ENCODE measurements around the gene FILIP1. TPM values are rescaled to one million over a fixed set of nuclear protein-coding genes. Genes with fewer than 3 reads are reported as not detected.
A peak's percentile ranks its signal among the peaks of the same experiment; 100 is the strongest.

The FILIP1 gene
- polyA plus RNA-seq, 1 of the 3 experiments (the other 2 are of a cell fraction), result 0.03 TPM

DNA sequence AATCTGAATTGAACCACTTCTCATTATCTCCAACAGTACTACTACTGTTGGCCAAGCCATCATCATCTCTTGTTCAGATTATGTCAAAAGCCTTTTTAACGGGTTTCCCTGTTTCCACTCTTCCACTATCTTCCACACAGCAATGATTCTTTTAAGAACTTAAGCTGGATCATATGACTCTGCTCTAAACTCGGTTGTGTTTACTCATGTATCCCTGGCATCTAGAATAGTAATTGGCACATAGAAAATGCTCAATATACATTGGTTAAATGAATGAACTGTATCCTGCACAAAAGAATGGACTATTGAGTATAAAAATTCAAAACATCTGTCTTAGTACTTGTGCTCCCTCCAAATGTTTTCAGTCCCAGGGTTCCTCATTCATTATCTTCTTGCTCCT is 247.2 kb downstream of the FILIP1 start:
- WGBS (ENCODE audit: low lambda C conversion rate), result 38% methylated on average over 2 of the region's 2 CpGs
- H3K9me3 ChIP-seq, result no peaks in the 10 kb centered on the region
- no peaks in the 10 kb centered on the region for H3K27me3 ChIP-seq (ENCODE audit: insufficient read depth)
- H2AFZ ChIP-seq (ENCODE audit: low read depth), result no peak overlapping the region
- CTCF ChIA-PET, result no interaction called here
- peaks cover 6% of the 10 kb centered on the region for H4K20me1 ChIP-seq (ENCODE audit: insufficient read depth)
- no peaks in the 10 kb centered on the region for H3K9me2 ChIP-seq
- TF ChIP-seq, protein P1, sequence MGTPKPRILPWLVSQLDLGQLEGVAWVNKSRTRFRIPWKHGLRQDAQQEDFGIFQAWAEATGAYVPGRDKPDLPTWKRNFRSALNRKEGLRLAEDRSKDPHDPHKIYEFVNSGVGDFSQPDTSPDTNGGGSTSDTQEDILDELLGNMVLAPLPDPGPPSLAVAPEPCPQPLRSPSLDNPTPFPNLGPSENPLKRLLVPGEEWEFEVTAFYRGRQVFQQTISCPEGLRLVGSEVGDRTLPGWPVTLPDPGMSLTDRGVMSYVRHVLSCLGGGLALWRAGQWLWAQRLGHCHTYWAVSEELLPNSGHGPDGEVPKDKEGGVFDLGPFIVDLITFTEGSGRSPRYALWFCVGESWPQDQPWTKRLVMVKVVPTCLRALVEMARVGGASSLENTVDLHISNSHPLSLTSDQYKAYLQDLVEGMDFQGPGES (IDR thresholded peaks at IDR 0.05; ENCODE audit: low read depth, low read length), result no peak
- TF ChIP-seq SIN3A (IDR thresholded peaks at IDR 0.05; ENCODE audit: borderline replicate concordance, low read depth, low read length) (no peak), JUND (IDR thresholded peaks at IDR 0.05) (no peak), MEF2A (IDR thresholded peaks at IDR 0.05; ENCODE audit: borderline replicate concordance, low read depth) (no peak), CHD2 (IDR thresholded peaks at IDR 0.05; ENCODE audit: low read length, partially characterized antibody) (no peak), RAD21 (IDR thresholded peaks at IDR 0.05; ENCODE audit: low read length) (no peak), NRF1 (IDR thresholded peaks at IDR 0.05; ENCODE audit: low read depth, low read length) (no peak), EP300 (IDR thresholded peaks at IDR 0.05; ENCODE audit: borderline replicate concordance in 1 of 2, low read depth in 1 of 2, low read length in 1 of 2) (no peak), FOXM1 (IDR thresholded peaks at IDR 0.05; ENCODE audit: low read depth) (no peak)
- TF ChIP-seq, protein P2, sequence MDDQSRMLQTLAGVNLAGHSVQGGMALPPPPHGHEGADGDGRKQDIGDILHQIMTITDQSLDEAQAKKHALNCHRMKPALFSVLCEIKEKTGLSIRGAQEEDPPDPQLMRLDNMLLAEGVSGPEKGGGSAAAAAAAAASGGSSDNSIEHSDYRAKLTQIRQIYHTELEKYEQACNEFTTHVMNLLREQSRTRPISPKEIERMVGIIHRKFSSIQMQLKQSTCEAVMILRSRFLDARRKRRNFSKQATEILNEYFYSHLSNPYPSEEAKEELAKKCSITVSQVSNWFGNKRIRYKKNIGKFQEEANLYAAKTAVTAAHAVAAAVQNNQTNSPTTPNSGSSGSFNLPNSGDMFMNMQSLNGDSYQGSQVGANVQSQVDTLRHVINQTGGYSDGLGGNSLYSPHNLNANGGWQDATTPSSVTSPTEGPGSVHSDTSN (IDR thresholded peaks at IDR 0.05), result no peak
- TF ChIP-seq, protein P3, sequence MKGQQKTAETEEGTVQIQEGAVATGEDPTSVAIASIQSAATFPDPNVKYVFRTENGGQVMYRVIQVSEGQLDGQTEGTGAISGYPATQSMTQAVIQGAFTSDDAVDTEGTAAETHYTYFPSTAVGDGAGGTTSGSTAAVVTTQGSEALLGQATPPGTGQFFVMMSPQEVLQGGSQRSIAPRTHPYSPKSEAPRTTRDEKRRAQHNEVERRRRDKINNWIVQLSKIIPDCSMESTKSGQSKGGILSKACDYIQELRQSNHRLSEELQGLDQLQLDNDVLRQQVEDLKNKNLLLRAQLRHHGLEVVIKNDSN (IDR thresholded peaks at IDR 0.05; ENCODE audit: borderline replicate concordance, low read depth), result no peak
- H3F3A ChIP-seq (replicated peaks; ENCODE audit: insufficient read depth), result peaks cover 5% of the 10 kb centered on the region
- H3K4me3 ChIP-seq (ENCODE audit: low read depth in 2 of 2, low read length in 1 of 2), result no peak overlapping the region
- POLR2A ChIA-PET, result no interaction called here
- H3K79me2 ChIP-seq (ENCODE audit: insufficient read depth), result peaks cover 21% of the 10 kb centered on the region
- H3K4me2 ChIP-seq, result no peak overlapping the region
- no peak overlapping the region for H3K9ac ChIP-seq
- H3K36me3 ChIP-seq (replicated peaks in 1 of 2; ENCODE audit: control insufficient read depth in 1 of 2, insufficient read depth in 2 of 2, low read length in 1 of 2), result peaks cover 0 to 13% of the 10 kb centered on the region in 2 experiments
- DNase-seq, result no peak
- peaks cover 0 to 4% of the 10 kb centered on the region in 2 experiments; a peak in 2 of 4 replicates for H3K4me1 ChIP-seq (ENCODE audit: control insufficient read depth in 1 of 2, insufficient read depth in 2 of 2, low read depth in 1 of 2, low read length in 1 of 2)
- no peak overlapping the region for H3K27ac ChIP-seq (ENCODE audit: low read depth in 2 of 2, low read length in 1 of 2)

DNA sequence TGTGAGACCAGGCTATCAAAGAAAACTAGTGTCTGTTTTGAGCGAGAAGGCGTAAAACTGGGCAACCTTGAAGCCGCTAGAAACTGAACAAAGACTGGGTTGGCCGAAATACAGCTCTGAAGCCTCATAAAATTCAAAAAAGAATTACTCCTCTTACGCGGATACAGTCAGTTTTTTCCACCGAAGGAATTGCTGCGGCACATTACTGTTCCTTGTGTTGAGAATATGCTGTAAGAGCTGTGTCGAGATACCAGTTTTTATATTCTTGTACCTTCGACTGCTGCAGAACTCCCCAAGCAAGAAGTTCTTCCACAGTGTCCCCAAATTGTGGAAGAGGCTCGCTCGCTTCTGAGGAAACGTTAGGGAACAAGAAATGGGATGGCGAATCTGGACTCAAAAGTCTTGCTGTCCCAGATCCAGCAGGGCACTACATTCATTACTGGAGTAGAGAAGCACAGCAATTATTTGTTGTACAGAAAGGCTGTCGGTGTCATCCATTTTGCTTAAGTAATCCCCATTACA is 249.5 kb downstream of the FILIP1 start:
- H3F3A ChIP-seq (replicated peaks; ENCODE audit: insufficient read depth), result peaks cover 5% of the 10 kb centered on the region
- 17% methylated on average over 15 of the region's 15 CpGs for WGBS (ENCODE audit: low lambda C conversion rate)
- peak overlapping the region; percentile 83 for H3K4me2 ChIP-seq
- ChIA-PET POLR2A (interaction anchor here (1.3 kb wide), 1 partner anchor 358 kb away, joined by 7 read pairs; the partner anchor contains the start of gene SENP6), CTCF (interaction anchor here (0.6 to 1.5 kb wide), 8 partner anchors 14 to 283 kb away, joined by 3 to 8 read pairs (median 3); no protein-coding TSS in a partner anchor)
- H3K27me3 ChIP-seq (ENCODE audit: insufficient read depth), result no peaks in the 10 kb centered on the region
- H3K4me1 ChIP-seq (ENCODE audit: control insufficient read depth in 1 of 2, insufficient read depth in 2 of 2, low read depth in 1 of 2, low read length in 1 of 2), result peaks cover 0 to 7% of the 10 kb centered on the region in 2 experiments; a peak in 2 of 4 replicates
- peaks cover 19 to 26% of the 10 kb centered on the region in 2 experiments for H3K36me3 ChIP-seq (replicated peaks in 1 of 2; ENCODE audit: control insufficient read depth in 1 of 2, insufficient read depth in 2 of 2, low read length in 1 of 2)
- peak overlapping the region; percentile 92 for H3K9ac ChIP-seq
- peak overlapping the region; percentile 93 to 95 for H3K27ac ChIP-seq (ENCODE audit: low read depth in 2 of 2, low read length in 1 of 2)
- peaks cover 42% of the 10 kb centered on the region for H3K79me2 ChIP-seq (ENCODE audit: insufficient read depth)
- H3K4me3 ChIP-seq (ENCODE audit: low read depth in 2 of 2, low read length in 1 of 2), result peak overlapping the region; percentile 97 to 100
- H4K20me1 ChIP-seq (ENCODE audit: insufficient read depth), result peaks cover 17% of the 10 kb centered on the region
- peak overlapping the region; percentile 97 for H2AFZ ChIP-seq (ENCODE audit: low read depth)
- peak; percentile 2 for DNase-seq
- no peaks in the 10 kb centered on the region for H3K9me2 ChIP-seq
- H3K9me3 ChIP-seq, result no peaks in the 10 kb centered on the region
- TF ChIP-seq RCOR1 (IDR thresholded peaks at IDR 0.05; ENCODE audit: low read length), result no peak
- TF ChIP-seq SIN3A (IDR thresholded peaks at IDR 0.05; ENCODE audit: borderline replicate concordance, low read depth, low read length), result no peak
- TF ChIP-seq TEAD4 (IDR thresholded peaks at IDR 0.05; ENCODE audit: borderline replicate concordance, insufficient read depth), result no peak
- no peak for TF ChIP-seq POLR2AphosphoS5 (IDR thresholded peaks at IDR 0.05; ENCODE audit: low read depth, low read length)
- no peak for TF ChIP-seq TCF12 (IDR thresholded peaks at IDR 0.05)
- no peak for TF ChIP-seq CHD2 (IDR thresholded peaks at IDR 0.05; ENCODE audit: low read length, partially characterized antibody)
- no peak for TF ChIP-seq EP300 (IDR thresholded peaks at IDR 0.05; ENCODE audit: borderline replicate concordance in 1 of 2, low read depth in 1 of 2, low read length in 1 of 2)
- no peak for TF ChIP-seq FOXJ3 (CRISPR knock-in tag; IDR thresholded peaks at IDR 0.05)
- TF ChIP-seq NRF1 (IDR thresholded peaks at IDR 0.05; ENCODE audit: low read depth, low read length), result no peak
- TF ChIP-seq NFIC (IDR thresholded peaks at IDR 0.05; ENCODE audit: borderline replicate concordance), result no peak
- TF ChIP-seq FOXM1 (IDR thresholded peaks at IDR 0.05; ENCODE audit: low read depth), result no peak
- no peak for TF ChIP-seq GABPA (IDR thresholded peaks at IDR 0.05; ENCODE audit: low read depth)
- TF ChIP-seq EZH2phosphoT487 (IDR thresholded peaks at IDR 0.05; ENCODE audit: borderline replicate concordance, low read depth), result no peak
- no peak for TF ChIP-seq RXRA (IDR thresholded peaks at IDR 0.05; ENCODE audit: borderline replicate concordance, low read depth)
- no peak for TF ChIP-seq MXI1 (IDR thresholded peaks at IDR 0.05; ENCODE audit: low read depth, low read length)
- no peak for TF ChIP-seq ELF1 (IDR thresholded peaks at IDR 0.05)
- no peak for TF ChIP-seq JUND (IDR thresholded peaks at IDR 0.05)
- TF ChIP-seq RAD21 (IDR thresholded peaks at IDR 0.05; ENCODE audit: low read length), result no peak
- TF ChIP-seq, protein P2 (IDR thresholded peaks at IDR 0.05), result no peak
